HEK293T (cell line): ENCODE results near the gene DPH2.

Experiments
- CTCF ChIA-PET: fragments of 350-600 bp; formaldehyde crosslinking; extraction: SDS; loops from one replicate; lab custom pipeline; 2021; ENCODE audit warnings: antibody characterized with exemption, inconsistent platforms; lab: Yijun Ruan, JAX
- POLR2A ChIA-PET: fragments of 350-600 bp; formaldehyde crosslinking; extraction: SDS; loops from one replicate; lab custom pipeline; 2020; ENCODE audit warnings: antibody characterized with exemption, inconsistent platforms; lab: Yijun Ruan, JAX
- DNase-seq: peaks from one replicate; pipeline ENCODE4 v3.0.0; 2012; ENCODE audit warnings: mixed read lengths; ENCODE audit errors: extremely low spot score
- ARNT ChIP-seq: fragments of 450-650 bp; IDR thresholded peaks from 2 replicates; pipeline ENCODE4 v1.6.1; 2017; ENCODE audit warnings: mild to moderate bottlenecking
- BHLHE40 ChIP-seq: fragments of 450-650 bp; IDR thresholded peaks from 2 replicates; pipeline ENCODE4 v1.6.1; 2016; ENCODE audit warnings: mild to moderate bottlenecking, moderate library complexity, borderline replicate concordance
- CTBP1 ChIP-seq: fragments of 450-650 bp; IDR thresholded peaks from 2 replicates; pipeline ENCODE4 v1.6.1; 2016; ENCODE audit warnings: borderline replicate concordance
- ELF4 ChIP-seq: fragments of 450-650 bp; IDR thresholded peaks from 2 replicates; pipeline ENCODE4 v1.6.1; 2017; ENCODE audit warnings: antibody characterized with exemption
- FOXA1 ChIP-seq: fragments of 450-650 bp; IDR thresholded peaks from 2 replicates; pipeline ENCODE4 v1.6.1; 2016; ENCODE audit warnings: mild to moderate bottlenecking
- FOXK2 ChIP-seq: fragments of 450-650 bp; IDR thresholded peaks from 2 replicates; pipeline ENCODE4 v1.6.1; 2016; ENCODE audit warnings: mild to moderate bottlenecking
- FOXM1 ChIP-seq: fragments of 450-650 bp; IDR thresholded peaks from 2 replicates; pipeline ENCODE4 v1.6.1; 2017; ENCODE audit warnings: mild to moderate bottlenecking, borderline replicate concordance
- HDGF ChIP-seq: fragments of 450-650 bp; IDR thresholded peaks from 2 replicates; pipeline ENCODE4 v1.6.1; 2017; ENCODE audit warnings: antibody characterized with exemption, borderline replicate concordance
- L3MBTL2 ChIP-seq: fragments of 450-650 bp; conservative IDR thresholded peaks from 2 replicates; pipeline ENCODE4 v1.6.1; 2016; ENCODE audit warnings: mild to moderate bottlenecking
- LEF1 ChIP-seq: fragments of 450-650 bp; IDR thresholded peaks from 2 replicates; pipeline ENCODE4 v1.6.1; 2017; ENCODE audit warnings: mild to moderate bottlenecking, borderline replicate concordance
- NFRKB ChIP-seq: fragments of 450-650 bp; IDR thresholded peaks from 2 replicates; pipeline ENCODE4 v1.6.1; 2016; ENCODE audit warnings: mild to moderate bottlenecking, moderate library complexity
- SP1 ChIP-seq: fragments of 450-650 bp; IDR thresholded peaks from 2 replicates; pipeline ENCODE4 v1.6.1; 2017
- SUZ12 ChIP-seq: fragments of 450-650 bp; IDR thresholded peaks from 2 replicates; pipeline ENCODE4 v1.6.1; 2016; ENCODE audit warnings: mild to moderate bottlenecking
- TARDBP ChIP-seq: fragments of 450-650 bp; IDR thresholded peaks from 2 replicates; pipeline ENCODE4 v1.6.1; 2016
- ZNF384 ChIP-seq: fragments of 450-650 bp; IDR thresholded peaks from 2 replicates; pipeline ENCODE4 v1.6.1; 2016
- TF ChIP-seq, protein P1 (sequence below): fragments of 450-650 bp; IDR thresholded peaks from 2 replicates; pipeline ENCODE4 v1.6.1; 2016

Gene DPH2, protein sequence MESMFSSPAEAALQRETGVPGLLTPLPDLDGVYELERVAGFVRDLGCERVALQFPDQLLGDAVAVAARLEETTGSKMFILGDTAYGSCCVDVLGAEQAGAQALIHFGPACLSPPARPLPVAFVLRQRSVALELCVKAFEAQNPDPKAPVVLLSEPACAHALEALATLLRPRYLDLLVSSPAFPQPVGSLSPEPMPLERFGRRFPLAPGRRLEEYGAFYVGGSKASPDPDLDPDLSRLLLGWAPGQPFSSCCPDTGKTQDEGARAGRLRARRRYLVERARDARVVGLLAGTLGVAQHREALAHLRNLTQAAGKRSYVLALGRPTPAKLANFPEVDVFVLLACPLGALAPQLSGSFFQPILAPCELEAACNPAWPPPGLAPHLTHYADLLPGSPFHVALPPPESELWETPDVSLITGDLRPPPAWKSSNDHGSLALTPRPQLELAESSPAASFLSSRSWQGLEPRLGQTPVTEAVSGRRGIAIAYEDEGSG

DNA sequence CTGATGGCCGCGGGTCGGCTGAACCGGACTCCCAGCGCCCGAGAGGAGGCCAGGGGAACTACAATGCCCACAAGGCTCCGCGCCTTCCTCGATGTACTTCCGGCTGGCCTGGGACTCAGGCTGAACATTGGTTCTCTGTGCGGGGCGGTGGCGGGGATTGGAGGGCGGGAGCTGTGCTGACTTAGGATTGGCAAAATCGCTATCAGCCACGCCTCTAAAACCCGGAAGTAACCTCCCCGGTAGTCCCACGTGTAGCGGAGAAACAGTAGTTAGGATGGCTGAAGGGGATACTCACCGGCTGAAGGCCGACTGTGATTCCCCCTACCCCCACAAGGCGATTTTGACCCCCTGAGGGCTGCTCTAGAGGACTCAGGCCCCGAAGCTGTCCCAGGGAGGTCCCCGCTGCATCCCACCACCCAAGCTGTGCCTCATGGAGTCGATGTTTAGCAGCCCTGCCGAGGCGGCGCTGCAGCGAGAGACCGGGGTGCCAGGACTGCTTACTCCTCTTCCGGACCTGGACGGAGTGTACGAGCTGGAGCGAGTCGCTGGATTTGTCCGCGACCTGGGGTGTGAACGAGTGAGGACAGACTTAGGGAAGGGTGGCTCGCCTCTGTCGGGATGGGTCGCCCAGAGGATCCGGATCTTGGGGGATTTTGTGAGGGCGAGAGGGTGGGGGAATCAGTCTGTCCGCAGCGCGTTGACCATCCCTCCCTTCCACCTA, at the start of gene DPH2:
Gene DPH2, plus strand, starts transcription at position 265 of the 721 bp plus-strand sequence. Its CDS starts 166 bp downstream, at position 431.
- CTCF ChIA-PET: interaction anchor here (0.6 kb wide), 1 partner anchor 57 kb away, joined by 3 read pairs; no protein-coding TSS in a partner anchor
- POLR2A ChIA-PET: interaction anchor here (0.6 kb wide), 2 partner anchors 20 to 36 kb away, joined by 3 read pairs; no protein-coding TSS in a partner anchor
- peak; percentile 98 for DNase-seq
- TF ChIP-seq SUZ12 (no peak), HDGF (no peak), CTBP1 (no peak), ELF4 (peak; percentile 74), SP1 (no peak), ARNT (no peak), FOXM1 (no peak), ZNF384 (no peak), BHLHE40 (no peak), LEF1 (no peak), FOXA1 (no peak), NFRKB (no peak), TARDBP (no peak), FOXK2 (no peak), L3MBTL2 (peak; percentile 64)

DNA sequence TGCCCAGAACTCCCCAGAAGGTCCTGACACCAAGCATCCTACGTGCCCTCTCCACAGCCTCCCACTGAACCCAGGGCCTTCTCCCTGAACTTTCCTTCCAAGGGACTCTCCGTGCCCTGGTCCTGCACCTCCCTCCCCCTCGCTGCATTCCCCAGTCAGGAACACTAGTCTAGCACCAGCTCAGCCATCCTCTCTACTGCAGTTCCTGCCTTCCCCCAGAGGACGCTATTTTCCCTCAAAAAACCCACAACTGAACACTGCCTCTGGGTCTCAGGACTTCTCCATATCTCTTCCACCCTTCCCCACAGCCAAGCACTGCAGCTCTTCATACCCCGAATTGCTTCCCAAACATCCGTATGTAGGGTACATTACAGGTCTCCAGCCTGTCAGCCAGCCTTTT, 48.8 kb upstream of the DPH2 start:
- POLR2A ChIA-PET: no interaction called here
- CTCF ChIA-PET: interaction anchor here (1.4 kb wide), 1 partner anchor 13 kb away, joined by 5 read pairs; no protein-coding TSS in a partner anchor
- DNase-seq: no peak
- no peak for TF ChIP-seq L3MBTL2

DNA sequence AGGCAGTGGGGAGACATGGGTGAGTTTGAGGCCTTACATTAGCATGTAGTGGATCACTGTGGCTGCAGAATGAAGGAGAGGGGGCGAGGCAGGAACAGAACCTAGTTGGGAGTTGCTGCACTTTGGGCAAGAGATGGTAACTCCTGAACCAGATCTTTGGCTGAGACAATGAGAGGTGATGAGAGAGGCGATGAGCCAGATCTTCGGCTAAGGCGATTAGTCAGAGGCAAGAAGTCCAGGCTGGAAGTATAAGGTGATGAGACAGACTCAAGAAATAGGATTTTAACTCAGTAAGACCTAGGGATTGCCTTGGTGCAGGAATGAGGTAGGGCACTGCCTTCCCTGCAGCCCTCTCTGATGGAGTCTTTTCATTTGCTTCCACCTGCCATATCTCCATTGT, 45.3 kb upstream of the DPH2 start:
- DNase-seq: no peak
- POLR2A ChIA-PET: no interaction called here
- CTCF ChIA-PET: no interaction called here
- TF ChIP-seq FOXA1 (no peak), NFRKB (no peak), L3MBTL2 (no peak), ZNF384 (no peak), HDGF (no peak)

DNA sequence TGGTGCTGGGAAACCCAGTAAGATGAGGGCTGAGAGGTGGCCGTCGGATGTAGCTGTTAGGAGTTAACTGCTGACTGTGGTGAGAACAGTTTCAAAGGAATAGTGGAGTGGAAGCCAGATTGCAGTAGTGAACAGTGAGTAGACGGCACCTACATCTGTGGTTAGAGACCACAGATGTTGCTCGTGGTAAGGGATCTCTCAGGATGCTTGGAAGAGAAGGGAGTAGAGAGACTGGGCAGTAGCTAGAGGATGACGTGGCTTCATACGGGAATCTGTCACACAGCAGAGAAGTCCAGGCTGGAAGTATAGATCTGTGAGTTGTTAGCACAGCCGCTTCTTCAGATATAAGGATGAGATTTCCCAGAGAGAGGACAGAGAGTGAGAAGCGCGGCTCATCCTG, 44.0 kb upstream of the DPH2 start:
- CTCF ChIA-PET: interaction anchor here (1.0 kb wide), 1 partner anchor 9 kb away, joined by 7 read pairs; no protein-coding TSS in a partner anchor
- POLR2A ChIA-PET: no interaction called here
- DNase-seq: no peak
- no peak for TF ChIP-seq CTBP1
- TF ChIP-seq FOXA1: no peak
- no peak for TF ChIP-seq ARNT
- no peak for TF ChIP-seq HDGF
- TF ChIP-seq, protein P1, sequence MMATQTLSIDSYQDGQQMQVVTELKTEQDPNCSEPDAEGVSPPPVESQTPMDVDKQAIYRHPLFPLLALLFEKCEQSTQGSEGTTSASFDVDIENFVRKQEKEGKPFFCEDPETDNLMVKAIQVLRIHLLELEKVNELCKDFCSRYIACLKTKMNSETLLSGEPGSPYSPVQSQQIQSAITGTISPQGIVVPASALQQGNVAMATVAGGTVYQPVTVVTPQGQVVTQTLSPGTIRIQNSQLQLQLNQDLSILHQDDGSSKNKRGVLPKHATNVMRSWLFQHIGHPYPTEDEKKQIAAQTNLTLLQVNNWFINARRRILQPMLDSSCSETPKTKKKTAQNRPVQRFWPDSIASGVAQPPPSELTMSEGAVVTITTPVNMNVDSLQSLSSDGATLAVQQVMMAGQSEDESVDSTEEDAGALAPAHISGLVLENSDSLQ: no peak
- no peak for TF ChIP-seq TARDBP
- no peak for TF ChIP-seq ZNF384
- TF ChIP-seq FOXK2: no peak

DNA sequence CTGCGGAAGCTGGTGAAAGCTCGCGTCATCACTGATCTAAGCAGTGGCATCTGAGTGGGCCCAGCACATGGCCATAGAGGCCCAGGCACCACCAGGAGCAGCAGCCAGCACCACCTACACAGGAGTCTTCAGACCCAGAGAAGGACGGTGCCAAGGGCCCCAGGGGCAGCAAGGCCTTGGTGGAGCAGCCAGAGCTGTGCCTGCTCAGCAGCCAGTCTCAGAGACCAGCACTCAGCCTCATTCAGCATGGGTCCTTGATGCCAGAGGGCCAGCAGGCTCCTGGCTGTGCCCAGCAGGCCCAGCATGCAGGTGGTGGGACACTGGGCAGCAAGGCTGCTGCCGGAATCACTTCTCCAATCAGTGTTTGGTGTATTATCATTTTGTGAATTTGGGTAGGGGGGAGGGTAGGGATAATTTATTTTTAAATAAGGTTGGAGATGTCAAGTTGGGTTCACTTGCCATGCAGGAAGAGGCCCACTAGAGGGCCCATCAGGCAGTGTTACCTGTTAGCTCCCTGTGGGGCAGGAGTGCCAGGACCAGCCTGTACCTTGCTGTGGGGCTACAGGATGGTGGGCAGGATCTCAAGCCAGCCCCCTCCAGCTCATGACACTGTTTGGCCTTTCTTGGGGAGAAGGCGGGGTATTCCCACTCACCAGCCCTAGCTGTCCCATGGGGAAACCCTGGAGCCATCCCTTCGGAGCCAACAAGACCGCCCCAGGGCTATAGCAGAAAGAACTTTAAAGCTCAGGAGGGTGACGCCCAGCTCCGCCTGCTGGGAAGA, 39.5 kb upstream of the DPH2 start:
- no peak for DNase-seq
- CTCF ChIA-PET: interaction anchor here (0.6 to 1.8 kb wide), 4 partner anchors 9 to 217 kb away, joined by 3 to 14 read pairs (median 6); no protein-coding TSS in a partner anchor
- TF ChIP-seq FOXA1 (no peak), L3MBTL2 (no peak), SUZ12 (no peak), LEF1 (no peak), SP1 (no peak), FOXK2 (no peak), ELF4 (no peak), FOXM1 (no peak), BHLHE40 (no peak), HDGF (no peak), NFRKB (no peak), CTBP1 (no peak), TARDBP (no peak), ARNT (no peak), ZNF384 (no peak)
- TF ChIP-seq, protein P1: no peak
- POLR2A ChIA-PET: interaction anchor here (1.5 kb wide), 1 partner anchor 16 kb away, joined by 7 read pairs; the partner anchor contains the start of gene IPO13

DNA sequence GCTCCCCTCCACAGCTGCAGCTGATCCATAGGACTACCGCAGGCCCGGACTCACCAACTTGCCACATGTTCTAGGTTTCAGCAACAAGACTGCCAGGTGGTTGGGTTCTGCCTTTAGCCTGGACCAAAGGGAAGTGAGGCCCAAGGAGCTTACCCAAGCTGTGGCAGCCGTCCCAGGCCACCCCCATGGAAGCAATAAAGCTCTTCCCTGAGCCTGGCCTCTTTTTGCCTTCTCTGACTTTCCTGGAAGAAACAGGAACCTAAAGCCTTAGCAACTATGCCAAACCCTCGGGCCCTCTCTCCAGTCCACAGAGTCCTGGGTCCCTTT, 38.9 kb upstream of the DPH2 start:
- CTCF ChIA-PET: interaction anchor here (1.2 to 1.8 kb wide), 3 partner anchors 9 to 167 kb away, joined by 3 to 14 read pairs (median 7); no protein-coding TSS in a partner anchor
- POLR2A ChIA-PET: interaction anchor here (1.5 kb wide), 1 partner anchor 16 kb away, joined by 7 read pairs; the partner anchor contains the start of gene IPO13

More for the DNA sequence above, 38.9 kb upstream of the DPH2 start:
- TF ChIP-seq, protein P1: no peak
- TF ChIP-seq SP1 (no peak), NFRKB (no peak), ZNF384 (no peak), LEF1 (no peak), FOXM1 (no peak), BHLHE40 (no peak), ARNT (no peak), L3MBTL2 (no peak), FOXA1 (no peak), TARDBP (no peak), SUZ12 (no peak), HDGF (no peak), ELF4 (no peak), CTBP1 (no peak), FOXK2 (no peak)
- no peak for DNase-seq
